ENCODE results near the gene C19orf38. TPM values are rescaled to one million over a fixed set of nuclear protein-coding genes. Genes with fewer than 3 reads are reported as not detected.

Gene C19orf38
- total and polyA plus RNA-seq, 2 experiments from 2014 or later, result 0.45 TPM; not detected in 1

DNA sequence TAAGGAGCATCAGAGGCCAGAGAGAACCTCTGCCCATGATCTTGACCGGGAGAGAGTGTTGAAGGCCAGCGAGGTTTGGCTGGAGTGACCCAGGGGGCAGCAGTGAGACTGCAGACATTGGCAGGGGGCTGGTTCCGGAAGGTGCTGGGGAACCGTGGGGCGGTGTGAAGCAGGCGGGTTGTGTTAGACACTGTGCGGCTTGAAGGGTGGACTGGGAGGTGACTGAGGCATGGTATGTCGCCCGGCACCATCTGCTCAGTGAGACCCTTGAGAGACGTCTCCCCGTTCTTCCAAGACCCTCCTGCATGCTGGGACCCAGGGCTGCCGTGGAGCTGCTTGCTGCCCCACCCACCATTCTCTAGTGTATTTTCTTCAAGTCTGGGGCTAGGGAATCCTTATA, 47.7 kb downstream of the C19orf38 start:
- Histone ChIP-seq H3K4me3 (no peak overlapping the region), H2AFZ (no peak overlapping the region), H3K27me3 (ENCODE audit: insufficient read depth) (no peaks in the 10 kb centered on the region), H4K20me1 (replicated peaks; ENCODE audit: insufficient read depth) (peaks cover 8% of the 10 kb centered on the region), H3K79me2 (replicated peaks; ENCODE audit: insufficient read depth) (peaks cover 85% of the 10 kb centered on the region), H3K27ac (ENCODE audit: low read depth) (no peak overlapping the region), H3K4me1 (ENCODE audit: insufficient read depth) (peaks cover 46% of the 10 kb centered on the region), H3K9me2 (ENCODE audit: insufficient read depth) (no peaks in the 10 kb centered on the region), H3K36me3 (ENCODE audit: insufficient read depth) (no peaks in the 10 kb centered on the region), H3F3A (replicated peaks; ENCODE audit: low read depth) (peaks cover 20% of the 10 kb centered on the region; the same call in 1 of the 2 replicates), H3K4me2 (no peak overlapping the region)
- ATAC-seq (peak; percentile 52), DNase-seq (ENCODE audit: low spot score) (peak; percentile 74)
- H3K27me3 Mint-ChIP-seq (ENCODE audit: insufficient read depth, low read depth, poor library complexity), result peaks cover 15% of the 10 kb centered on the region
- no peak overlapping the region for H3K4me3 Mint-ChIP-seq
- H3K9me3 Mint-ChIP-seq, result no peaks in the 10 kb centered on the region
- peaks cover 5% of the 10 kb centered on the region; the same call in 1 of the 3 replicates for H3K36me3 Mint-ChIP-seq (ENCODE audit: low read depth)
- H3K27ac Mint-ChIP-seq, result peak overlapping the region; percentile 11; the same call in 1 of the 2 replicates
- H3K4me1 Mint-ChIP-seq, result peaks cover 47% of the 10 kb centered on the region
- TF ChIP-seq, protein P1, sequence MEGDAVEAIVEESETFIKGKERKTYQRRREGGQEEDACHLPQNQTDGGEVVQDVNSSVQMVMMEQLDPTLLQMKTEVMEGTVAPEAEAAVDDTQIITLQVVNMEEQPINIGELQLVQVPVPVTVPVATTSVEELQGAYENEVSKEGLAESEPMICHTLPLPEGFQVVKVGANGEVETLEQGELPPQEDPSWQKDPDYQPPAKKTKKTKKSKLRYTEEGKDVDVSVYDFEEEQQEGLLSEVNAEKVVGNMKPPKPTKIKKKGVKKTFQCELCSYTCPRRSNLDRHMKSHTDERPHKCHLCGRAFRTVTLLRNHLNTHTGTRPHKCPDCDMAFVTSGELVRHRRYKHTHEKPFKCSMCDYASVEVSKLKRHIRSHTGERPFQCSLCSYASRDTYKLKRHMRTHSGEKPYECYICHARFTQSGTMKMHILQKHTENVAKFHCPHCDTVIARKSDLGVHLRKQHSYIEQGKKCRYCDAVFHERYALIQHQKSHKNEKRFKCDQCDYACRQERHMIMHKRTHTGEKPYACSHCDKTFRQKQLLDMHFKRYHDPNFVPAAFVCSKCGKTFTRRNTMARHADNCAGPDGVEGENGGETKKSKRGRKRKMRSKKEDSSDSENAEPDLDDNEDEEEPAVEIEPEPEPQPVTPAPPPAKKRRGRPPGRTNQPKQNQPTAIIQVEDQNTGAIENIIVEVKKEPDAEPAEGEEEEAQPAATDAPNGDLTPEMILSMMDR (conservative IDR thresholded peaks at IDR 0.05; ENCODE audit: low read depth in 2 of 2), result peak; percentile 47 to 75
- TF ChIP-seq JUNB (IDR thresholded peaks at IDR 0.05; ENCODE audit: unreplicated experiment) (no peak), NANOG (IDR thresholded peaks at IDR 0.05; ENCODE audit: borderline replicate concordance) (no peak)

DNA sequence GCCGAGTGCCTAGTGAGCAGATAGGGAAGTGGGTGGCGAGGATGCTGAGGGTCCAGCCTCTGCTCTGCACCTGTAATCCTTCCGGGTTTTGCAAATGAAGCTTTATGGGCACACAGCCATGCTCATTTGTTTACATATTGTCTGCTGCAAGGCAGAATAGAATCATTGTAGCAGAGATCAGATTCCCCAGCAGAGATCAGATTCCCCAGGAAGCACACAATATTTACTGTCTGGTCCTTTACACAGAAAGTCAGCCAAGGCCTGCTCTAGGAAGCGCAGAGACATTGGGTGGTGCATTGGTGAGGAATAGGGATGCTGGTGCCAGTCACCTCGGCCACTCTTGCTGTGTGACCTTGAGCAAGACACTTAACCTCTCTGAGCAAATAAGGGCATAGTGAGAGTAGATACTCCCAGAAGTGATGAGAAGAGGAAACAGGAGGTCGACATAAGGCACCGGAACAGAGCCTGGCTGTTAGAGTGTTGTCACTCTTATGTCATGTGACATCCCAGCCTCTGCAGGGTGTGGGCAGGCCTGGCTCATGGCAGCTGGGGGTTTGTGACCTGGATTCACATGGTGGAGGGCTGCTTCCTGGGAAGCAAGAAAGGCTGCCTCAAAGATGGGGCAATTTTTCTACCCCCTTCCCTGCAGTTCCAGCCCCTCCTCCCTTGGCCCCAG, 48.8 kb downstream of the C19orf38 start:
- Mint-ChIP-seq H3K4me3 (no peak overlapping the region), H3K9me3 (no peaks in the 10 kb centered on the region), H3K27ac (no peak overlapping the region), H3K4me1 (peaks cover 36% of the 10 kb centered on the region), H3K27me3 (ENCODE audit: insufficient read depth, low read depth, poor library complexity) (peaks cover 15% of the 10 kb centered on the region), H3K36me3 (ENCODE audit: low read depth) (peaks cover 5% of the 10 kb centered on the region; the same call in 1 of the 3 replicates)
- no peaks in the 10 kb centered on the region for H3K9me2 ChIP-seq (ENCODE audit: insufficient read depth)
- TF ChIP-seq, protein P2, sequence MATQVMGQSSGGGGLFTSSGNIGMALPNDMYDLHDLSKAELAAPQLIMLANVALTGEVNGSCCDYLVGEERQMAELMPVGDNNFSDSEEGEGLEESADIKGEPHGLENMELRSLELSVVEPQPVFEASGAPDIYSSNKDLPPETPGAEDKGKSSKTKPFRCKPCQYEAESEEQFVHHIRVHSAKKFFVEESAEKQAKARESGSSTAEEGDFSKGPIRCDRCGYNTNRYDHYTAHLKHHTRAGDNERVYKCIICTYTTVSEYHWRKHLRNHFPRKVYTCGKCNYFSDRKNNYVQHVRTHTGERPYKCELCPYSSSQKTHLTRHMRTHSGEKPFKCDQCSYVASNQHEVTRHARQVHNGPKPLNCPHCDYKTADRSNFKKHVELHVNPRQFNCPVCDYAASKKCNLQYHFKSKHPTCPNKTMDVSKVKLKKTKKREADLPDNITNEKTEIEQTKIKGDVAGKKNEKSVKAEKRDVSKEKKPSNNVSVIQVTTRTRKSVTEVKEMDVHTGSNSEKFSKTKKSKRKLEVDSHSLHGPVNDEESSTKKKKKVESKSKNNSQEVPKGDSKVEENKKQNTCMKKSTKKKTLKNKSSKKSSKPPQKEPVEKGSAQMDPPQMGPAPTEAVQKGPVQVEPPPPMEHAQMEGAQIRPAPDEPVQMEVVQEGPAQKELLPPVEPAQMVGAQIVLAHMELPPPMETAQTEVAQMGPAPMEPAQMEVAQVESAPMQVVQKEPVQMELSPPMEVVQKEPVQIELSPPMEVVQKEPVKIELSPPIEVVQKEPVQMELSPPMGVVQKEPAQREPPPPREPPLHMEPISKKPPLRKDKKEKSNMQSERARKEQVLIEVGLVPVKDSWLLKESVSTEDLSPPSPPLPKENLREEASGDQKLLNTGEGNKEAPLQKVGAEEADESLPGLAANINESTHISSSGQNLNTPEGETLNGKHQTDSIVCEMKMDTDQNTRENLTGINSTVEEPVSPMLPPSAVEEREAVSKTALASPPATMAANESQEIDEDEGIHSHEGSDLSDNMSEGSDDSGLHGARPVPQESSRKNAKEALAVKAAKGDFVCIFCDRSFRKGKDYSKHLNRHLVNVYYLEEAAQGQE (IDR thresholded peaks at IDR 0.05; ENCODE audit: unreplicated experiment), result no peak
- TF ChIP-seq POLR2AphosphoS5 (IDR thresholded peaks at IDR 0.05; ENCODE audit: low read depth), result no peak
- no peak for TF ChIP-seq NANOG (IDR thresholded peaks at IDR 0.05; ENCODE audit: borderline replicate concordance)
- no peak for TF ChIP-seq EZH2phosphoT487 (IDR thresholded peaks at IDR 0.05; ENCODE audit: unreplicated experiment)
- TF ChIP-seq, protein P3, sequence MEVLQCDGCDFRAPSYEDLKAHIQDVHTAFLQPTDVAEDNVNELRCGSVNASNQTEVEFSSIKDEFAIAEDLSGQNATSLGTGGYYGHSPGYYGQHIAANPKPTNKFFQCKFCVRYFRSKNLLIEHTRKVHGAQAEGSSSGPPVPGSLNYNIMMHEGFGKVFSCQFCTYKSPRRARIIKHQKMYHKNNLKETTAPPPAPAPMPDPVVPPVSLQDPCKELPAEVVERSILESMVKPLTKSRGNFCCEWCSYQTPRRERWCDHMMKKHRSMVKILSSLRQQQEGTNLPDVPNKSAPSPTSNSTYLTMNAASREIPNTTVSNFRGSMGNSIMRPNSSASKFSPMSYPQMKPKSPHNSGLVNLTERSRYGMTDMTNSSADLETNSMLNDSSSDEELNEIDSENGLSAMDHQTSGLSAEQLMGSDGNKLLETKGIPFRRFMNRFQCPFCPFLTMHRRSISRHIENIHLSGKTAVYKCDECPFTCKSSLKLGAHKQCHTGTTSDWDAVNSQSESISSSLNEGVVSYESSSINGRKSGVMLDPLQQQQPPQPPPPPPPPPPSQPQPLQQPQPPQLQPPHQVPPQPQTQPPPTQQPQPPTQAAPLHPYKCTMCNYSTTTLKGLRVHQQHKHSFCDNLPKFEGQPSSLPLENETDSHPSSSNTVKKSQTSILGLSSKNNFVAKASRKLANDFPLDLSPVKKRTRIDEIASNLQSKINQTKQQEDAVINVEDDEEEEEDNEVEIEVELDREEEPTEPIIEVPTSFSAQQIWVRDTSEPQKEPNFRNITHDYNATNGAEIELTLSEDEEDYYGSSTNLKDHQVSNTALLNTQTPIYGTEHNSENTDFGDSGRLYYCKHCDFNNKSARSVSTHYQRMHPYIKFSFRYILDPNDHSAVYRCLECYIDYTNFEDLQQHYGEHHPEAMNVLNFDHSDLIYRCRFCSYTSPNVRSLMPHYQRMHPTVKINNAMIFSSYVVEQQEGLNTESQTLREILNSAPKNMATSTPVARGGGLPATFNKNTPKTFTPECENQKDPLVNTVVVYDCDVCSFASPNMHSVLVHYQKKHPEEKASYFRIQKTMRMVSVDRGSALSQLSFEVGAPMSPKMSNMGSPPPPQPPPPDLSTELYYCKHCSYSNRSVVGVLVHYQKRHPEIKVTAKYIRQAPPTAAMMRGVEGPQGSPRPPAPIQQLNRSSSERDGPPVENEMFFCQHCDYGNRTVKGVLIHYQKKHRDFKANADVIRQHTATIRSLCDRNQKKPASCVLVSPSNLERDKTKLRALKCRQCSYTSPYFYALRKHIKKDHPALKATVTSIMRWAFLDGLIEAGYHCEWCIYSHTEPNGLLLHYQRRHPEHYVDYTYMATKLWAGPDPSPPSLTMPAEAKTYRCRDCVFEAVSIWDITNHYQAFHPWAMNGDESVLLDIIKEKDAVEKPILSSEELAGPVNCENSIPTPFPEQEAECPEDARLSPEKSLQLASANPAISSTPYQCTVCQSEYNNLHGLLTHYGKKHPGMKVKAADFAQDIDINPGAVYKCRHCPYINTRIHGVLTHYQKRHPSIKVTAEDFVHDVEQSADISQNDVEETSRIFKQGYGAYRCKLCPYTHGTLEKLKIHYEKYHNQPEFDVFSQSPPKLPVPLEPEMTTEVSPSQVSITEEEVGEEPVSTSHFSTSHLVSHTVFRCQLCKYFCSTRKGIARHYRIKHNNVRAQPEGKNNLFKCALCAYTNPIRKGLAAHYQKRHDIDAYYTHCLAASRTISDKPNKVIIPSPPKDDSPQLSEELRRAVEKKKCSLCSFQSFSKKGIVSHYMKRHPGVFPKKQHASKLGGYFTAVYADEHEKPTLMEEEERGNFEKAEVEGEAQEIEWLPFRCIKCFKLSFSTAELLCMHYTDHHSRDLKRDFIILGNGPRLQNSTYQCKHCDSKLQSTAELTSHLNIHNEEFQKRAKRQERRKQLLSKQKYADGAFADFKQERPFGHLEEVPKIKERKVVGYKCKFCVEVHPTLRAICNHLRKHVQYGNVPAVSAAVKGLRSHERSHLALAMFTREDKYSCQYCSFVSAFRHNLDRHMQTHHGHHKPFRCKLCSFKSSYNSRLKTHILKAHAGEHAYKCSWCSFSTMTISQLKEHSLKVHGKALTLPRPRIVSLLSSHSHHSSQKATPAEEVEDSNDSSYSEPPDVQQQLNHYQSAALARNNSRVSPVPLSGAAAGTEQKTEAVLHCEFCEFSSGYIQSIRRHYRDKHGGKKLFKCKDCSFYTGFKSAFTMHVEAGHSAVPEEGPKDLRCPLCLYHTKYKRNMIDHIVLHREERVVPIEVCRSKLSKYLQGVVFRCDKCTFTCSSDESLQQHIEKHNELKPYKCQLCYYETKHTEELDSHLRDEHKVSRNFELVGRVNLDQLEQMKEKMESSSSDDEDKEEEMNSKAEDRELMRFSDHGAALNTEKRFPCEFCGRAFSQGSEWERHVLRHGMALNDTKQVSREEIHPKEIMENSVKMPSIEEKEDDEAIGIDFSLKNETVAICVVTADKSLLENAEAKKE (CRISPR knock-in tag; IDR thresholded peaks at IDR 0.05), result no peak
- TF ChIP-seq ZNF331 (CRISPR knock-in tag; IDR thresholded peaks at IDR 0.05; ENCODE audit: low read depth), result no peak
- TF ChIP-seq ZNF114 (CRISPR knock-in tag; IDR thresholded peaks at IDR 0.05), result no peak
- no peak for TF ChIP-seq JUNB (IDR thresholded peaks at IDR 0.05; ENCODE audit: unreplicated experiment)
- H4K20me1 ChIP-seq (replicated peaks; ENCODE audit: insufficient read depth), result peaks cover 8% of the 10 kb centered on the region
- peak overlapping the region; percentile 86; the same call in 1 of the 2 replicates for H3K27ac ChIP-seq (ENCODE audit: low read depth)
- peaks cover 35% of the 10 kb centered on the region for H3K4me1 ChIP-seq (ENCODE audit: insufficient read depth)
- peaks cover 84% of the 10 kb centered on the region for H3K79me2 ChIP-seq (replicated peaks; ENCODE audit: insufficient read depth)
- H3K4me3 ChIP-seq, result no peak overlapping the region
- H3K27me3 ChIP-seq (ENCODE audit: insufficient read depth), result no peaks in the 10 kb centered on the region
- peaks cover 15% of the 10 kb centered on the region; the same call in 1 of the 2 replicates for H3F3A ChIP-seq (replicated peaks; ENCODE audit: low read depth)
- ATAC-seq (no peak), DNase-seq (ENCODE audit: low spot score) (no peak)
- H3K36me3 ChIP-seq (ENCODE audit: insufficient read depth), result no peaks in the 10 kb centered on the region
- no peak overlapping the region for H3K4me2 ChIP-seq
- no peak overlapping the region for H2AFZ ChIP-seq
